GM21447 (cell line): ENCODE results near the gene PRSS27.

ENCODE experiments used
- ATAC-seq: cut with Tn5 transposase; IDR thresholded peaks from one replicate; pipeline ENCODE4 v1.9.1; 2021; ENCODE audit not compliant: unreplicated experiment

Gene PRSS27

DNA sequence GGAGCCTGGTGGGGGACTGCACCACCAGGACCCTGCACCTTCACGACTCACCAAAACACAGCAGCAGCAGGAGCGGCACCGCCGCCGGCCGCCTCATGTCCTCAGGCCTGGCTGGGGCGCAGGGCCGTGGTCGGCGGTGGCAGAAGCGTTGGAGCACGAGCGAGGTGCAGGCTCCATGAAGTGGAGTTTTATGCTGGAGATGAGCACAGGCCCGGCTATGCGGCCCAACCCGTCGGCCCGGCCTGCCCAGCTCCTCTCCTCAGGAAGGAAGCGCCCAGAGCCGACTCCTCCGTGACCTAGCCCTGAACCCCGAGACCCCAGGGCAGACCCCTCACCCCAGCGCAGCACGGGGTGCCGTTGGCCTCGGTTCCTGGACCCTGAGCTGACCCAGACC is at the start of gene PRSS27:
Gene PRSS27, minus strand, starts transcription at position 161 of the 394 bp plus-strand sequence. Its CDS starts 64 bp downstream, at position 97.
- ATAC-seq: no peak

- no peak for ATAC-seq
Observed at GRCh38 chr16:2769675-2770056, 49.6 kb upstream of the PRSS27 start.

- no peak for ATAC-seq
Observed at GRCh38 chr16:2769100-2769529, 49.1 kb upstream of the PRSS27 start.

DNA sequence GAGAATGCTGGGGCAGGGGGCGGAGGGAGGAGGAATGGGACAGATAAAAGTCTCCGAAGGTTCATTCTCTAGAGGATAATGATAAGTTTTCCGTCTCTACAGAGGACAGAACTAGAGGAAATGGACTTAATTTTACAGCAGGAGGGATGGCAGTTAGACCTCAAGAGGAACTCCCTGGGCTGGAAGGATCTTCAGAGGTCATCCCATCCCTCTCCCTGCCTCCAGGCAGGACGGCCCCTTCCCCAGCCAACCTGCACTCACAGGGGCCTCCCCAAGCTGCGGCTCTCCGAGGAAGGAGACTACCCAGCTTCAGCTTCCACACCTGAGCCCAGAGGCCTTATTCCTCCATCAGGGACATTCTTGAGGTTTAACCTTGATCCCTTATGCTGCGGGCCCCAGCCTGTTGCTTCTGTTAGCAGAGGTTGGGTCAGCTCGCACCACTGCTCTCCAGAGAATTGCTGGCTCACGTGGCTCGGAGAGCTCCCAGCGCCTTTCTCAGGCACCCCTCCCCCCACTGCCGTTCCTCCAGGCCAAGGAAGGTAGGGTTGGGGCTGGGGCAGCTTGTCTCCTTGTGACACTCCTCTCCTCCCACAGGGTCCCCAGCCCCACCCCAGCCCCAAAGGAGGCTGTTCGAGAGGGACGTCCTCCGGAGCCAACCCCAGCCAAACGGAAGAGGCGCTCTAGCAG is 48.5 kb upstream of the PRSS27 start:
- no peak for ATAC-seq

DNA sequence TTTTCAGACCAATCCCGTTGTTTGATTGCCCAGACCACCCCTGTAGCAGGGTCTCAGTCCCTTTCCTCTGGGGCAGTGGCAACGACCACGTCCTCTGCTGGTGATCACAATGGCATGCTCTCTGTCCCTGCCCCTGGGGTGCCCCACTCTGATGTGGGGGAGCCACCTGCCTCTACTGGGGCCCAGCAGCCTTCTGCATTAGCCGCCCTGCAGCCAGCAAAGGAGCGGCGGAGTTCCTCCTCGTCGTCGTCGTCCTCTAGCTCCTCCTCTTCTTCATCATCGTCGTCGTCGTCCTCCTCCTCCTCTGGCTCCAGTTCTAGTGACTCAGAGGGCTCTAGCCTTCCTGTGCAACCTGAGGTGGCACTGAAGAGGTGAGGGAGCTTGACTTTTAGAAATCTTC is 47.9 kb upstream of the PRSS27 start:
- ATAC-seq: no peak

DNA sequence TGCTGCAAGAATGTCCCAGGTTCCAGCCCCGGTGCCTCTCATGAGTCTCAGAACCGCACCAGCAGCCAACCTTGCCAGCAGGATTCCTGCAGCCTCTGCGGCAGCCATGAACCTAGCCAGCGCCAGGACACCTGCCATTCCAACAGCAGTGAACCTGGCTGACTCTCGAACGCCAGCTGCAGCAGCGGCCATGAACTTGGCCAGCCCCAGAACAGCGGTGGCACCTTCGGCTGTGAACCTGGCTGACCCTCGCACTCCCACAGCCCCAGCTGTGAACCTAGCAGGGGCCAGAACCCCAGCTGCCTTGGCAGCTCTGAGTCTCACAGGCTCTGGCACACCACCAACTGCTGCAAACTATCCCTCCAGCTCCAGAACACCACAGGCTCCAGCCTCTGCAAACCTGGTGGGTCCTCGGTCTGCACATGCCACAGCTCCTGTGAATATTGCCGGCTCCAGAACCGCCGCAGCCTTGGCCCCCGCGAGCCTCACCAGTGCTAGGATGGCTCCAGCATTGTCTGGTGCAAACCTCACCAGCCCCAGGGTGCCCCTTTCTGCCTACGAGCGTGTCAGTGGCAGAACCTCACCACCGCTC is 47.2 kb upstream of the PRSS27 start:
- no peak for ATAC-seq

GRCh38 chr16:2766430-2767139 is 46.6 kb upstream of the PRSS27 start:
- no peak for ATAC-seq

- ATAC-seq: no peak
Observed at GRCh38 chr16:2765462-2766404, 45.7 kb upstream of the PRSS27 start.

DNA sequence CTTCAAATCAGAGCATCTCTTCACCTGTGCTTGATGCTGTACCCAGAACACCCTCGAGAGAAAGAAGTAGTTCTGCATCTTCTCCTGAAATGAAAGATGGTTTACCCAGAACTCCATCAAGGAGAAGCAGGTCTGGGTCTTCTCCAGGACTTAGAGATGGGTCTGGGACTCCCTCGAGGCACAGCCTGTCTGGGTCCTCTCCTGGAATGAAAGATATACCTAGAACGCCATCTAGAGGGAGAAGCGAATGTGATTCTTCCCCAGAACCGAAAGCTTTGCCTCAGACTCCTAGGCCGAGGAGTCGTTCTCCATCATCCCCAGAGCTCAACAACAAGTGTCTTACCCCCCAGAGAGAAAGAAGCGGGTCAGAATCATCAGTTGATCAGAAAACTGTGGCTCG is 44.7 kb upstream of the PRSS27 start:
- ATAC-seq: no peak

GRCh38 chr16:2763173-2763572 is 43.1 kb upstream of the PRSS27 start:
- no peak for ATAC-seq

DNA sequence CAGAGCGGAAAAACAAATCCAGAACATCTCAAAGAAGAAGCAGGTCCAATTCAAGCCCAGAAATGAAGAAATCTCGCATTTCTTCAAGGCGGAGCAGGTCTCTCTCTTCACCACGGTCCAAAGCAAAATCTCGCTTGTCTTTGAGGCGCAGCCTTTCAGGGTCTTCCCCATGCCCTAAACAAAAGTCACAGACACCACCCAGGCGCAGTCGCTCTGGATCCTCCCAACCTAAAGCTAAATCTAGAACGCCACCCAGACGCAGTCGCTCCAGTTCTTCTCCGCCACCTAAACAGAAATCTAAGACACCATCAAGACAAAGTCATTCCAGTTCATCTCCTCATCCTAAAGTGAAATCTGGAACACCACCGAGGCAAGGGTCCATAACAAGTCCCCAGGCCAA is 42.7 kb upstream of the PRSS27 start:
- no peak for ATAC-seq

DNA sequence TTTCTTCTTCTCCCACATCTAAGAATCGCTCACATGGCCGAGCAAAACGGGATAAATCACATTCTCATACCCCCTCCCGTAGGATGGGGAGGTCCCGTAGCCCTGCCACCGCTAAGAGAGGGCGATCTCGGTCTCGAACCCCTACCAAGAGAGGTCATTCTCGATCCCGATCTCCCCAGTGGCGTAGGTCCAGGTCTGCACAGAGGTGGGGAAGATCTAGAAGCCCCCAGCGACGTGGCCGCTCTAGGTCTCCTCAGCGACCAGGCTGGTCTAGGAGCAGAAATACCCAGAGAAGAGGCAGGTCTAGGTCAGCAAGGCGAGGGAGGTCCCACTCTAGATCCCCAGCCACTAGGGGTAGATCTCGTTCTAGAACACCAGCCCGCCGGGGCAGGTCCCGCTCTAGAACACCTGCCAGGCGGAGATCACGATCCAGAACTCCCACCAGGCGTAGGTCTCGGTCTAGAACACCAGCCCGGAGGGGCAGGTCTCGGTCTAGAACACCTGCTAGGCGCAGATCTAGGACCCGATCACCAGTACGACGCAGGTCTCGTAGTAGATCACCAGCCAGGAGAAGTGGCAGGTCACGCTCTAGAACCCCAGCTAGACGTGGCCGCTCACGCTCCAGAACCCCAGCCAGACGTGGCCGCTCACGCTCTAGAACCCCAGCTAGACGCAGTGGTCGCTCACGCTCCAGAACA is 42.0 kb upstream of the PRSS27 start:
- ATAC-seq: no peak

DNA sequence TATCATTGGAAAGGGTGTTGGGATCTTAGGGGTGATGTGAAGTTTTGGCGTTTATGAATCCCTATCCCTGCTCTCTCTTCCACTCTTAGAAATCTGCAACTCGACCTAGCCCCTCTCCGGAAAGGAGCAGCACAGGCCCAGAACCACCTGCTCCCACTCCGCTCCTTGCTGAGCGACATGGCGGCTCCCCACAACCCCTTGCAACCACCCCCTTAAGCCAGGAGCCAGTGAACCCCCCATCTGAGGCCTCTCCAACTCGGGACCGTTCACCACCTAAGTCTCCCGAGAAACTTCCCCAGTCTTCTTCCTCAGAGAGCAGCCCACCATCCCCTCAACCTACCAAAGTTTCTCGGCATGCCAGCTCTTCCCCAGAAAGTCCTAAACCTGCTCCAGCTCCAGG is 41.4 kb upstream of the PRSS27 start:
- no peak for ATAC-seq

- no peak for ATAC-seq
Observed at GRCh38 chr16:2757344-2757743, 37.3 kb upstream of the PRSS27 start.

GRCh38 chr16:2756288-2757015 is 36.4 kb upstream of the PRSS27 start:
- no peak for ATAC-seq

DNA sequence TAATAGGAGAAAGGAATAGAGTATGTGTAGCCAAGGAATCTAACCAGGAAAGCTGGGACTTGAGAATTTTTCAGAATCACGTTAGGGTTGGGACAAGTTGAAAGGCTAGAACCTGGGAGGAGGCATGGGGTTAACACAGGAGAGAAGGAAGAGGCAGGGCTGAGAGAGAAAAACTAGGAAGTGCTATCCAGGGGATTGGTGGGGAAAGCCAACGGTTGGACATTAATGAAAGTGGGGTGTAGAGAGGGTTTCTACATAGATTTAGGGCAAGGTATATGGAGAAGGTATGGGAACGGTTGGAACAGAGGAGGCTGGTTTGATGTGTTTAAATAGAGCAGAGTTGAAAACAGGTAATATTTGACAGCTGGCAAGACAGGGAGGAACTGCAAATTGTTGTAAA is 35.1 kb upstream of the PRSS27 start:
- no peak for ATAC-seq

DNA sequence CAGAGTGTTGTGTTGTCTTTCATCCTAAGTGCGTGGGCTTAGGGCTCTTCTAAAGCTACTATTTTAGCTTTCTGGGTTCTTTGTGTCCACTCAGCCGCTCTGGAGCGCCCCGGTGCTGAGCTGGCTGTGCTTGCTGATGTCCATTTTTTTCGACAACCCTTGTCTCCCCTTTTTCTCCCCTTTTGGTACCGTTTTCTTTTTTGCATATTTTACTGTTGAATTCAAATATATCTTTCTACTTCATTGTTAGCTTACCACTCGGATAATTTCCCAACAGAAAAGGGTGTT is 33.7 kb upstream of the PRSS27 start:
- no peak for ATAC-seq

GRCh38 chr16:2752850-2753732 is 33.1 kb upstream of the PRSS27 start:
- ATAC-seq: peak; percentile 31
